ENCODE results near the gene KRTAP10-6. TPM values are rescaled to one million over a fixed set of nuclear protein-coding genes. Genes with fewer than 3 reads are reported as not detected.

Gene KRTAP10-6
- total and polyA plus RNA-seq, 2 of the 8 experiments (the other 6 are each of a cell fraction or from before 2014, with no cell fraction given) = 0.12 TPM; not detected in 1

GRCh38 chr21:44544566-44544965 is 47.7 kb downstream of the KRTAP10-6 start:
- Histone ChIP-seq H3K36me3 (ENCODE audit: control insufficient read depth in 2 of 4, insufficient read depth in 4 of 4, low read length in 3 of 4) (no peaks in the 10 kb centered on the region), H3K23ac (ENCODE audit: insufficient read length) (no peak overlapping the region), H3K56ac (replicated peaks; ENCODE audit: insufficient read length, low read depth, low read length) (no peak overlapping the region), H2BK12ac (ENCODE audit: low read depth, low read length) (no peak overlapping the region), H3K27me3 (replicated peaks in 1 of 4; ENCODE audit: control insufficient read depth in 3 of 4, extremely low read depth in 1 of 4, insufficient read depth in 3 of 4, low read length in 3 of 4) (no peaks in the 10 kb centered on the region), H3K4me1 (replicated peaks in 1 of 4; ENCODE audit: control insufficient read depth in 3 of 4, insufficient read depth in 4 of 4, low read length in 3 of 4) (peaks cover 6 to 21% (median 9%) of the 10 kb centered on the region in 4 experiments), H3K27ac (ENCODE audit: low read depth, low read length) (no peak overlapping the region), H3K4ac (replicated peaks; ENCODE audit: insufficient read length, low read depth, low read length) (no peak overlapping the region), H2BK15ac (ENCODE audit: low read length) (no peak overlapping the region), H4K91ac (replicated peaks; ENCODE audit: insufficient read length, low read length) (no peak overlapping the region), H3K14ac (ENCODE audit: insufficient read length) (no peak overlapping the region), H3K79me1 (ENCODE audit: low read depth, low read length) (no peaks in the 10 kb centered on the region), H4K8ac (ENCODE audit: extremely low read depth, insufficient read depth, low read length) (no peak overlapping the region), H2AK5ac (ENCODE audit: low read depth, low read length) (no peak overlapping the region), H3K79me2 (ENCODE audit: control insufficient read depth in 1 of 2, insufficient read depth in 2 of 2, low read length in 2 of 2) (no peaks in the 10 kb centered on the region), H3K4me3 (ENCODE audit: extremely low read depth in 1 of 4, insufficient read depth in 2 of 4, low read depth in 3 of 4, low read length in 4 of 4) (no peak overlapping the region), H3K4me2 (ENCODE audit: insufficient read depth in 1 of 2, low read depth in 2 of 2, low read length in 2 of 2) (no peak overlapping the region), H2BK20ac (ENCODE audit: low read length) (no peak overlapping the region), H3K9me3 (ENCODE audit: insufficient read depth in 2 of 2, low read depth in 1 of 2, low read length in 1 of 2) (peaks cover 3 to 4% of the 10 kb centered on the region in 2 experiments; a peak in 1 of 4 replicates), H4K20me1 (replicated peaks in 1 of 2; ENCODE audit: control insufficient read depth in 1 of 2, insufficient read depth in 2 of 2, low read length in 2 of 2) (no peaks in the 10 kb centered on the region), H3K18ac (ENCODE audit: extremely low read depth, low read length) (no peak overlapping the region), H3K23me2 (ENCODE audit: low read depth, low read length) (no peaks in the 10 kb centered on the region), H3K9ac (replicated peaks in 1 of 4; ENCODE audit: extremely low read depth in 1 of 4, low read depth in 3 of 4, low read length in 3 of 4) (no peak overlapping the region), H2AFZ (ENCODE audit: low read length) (no peak overlapping the region), H2BK120ac (replicated peaks; ENCODE audit: low read depth, low read length) (no peak overlapping the region), H2BK5ac (ENCODE audit: low read depth, low read length) (no peak overlapping the region), H4K5ac (ENCODE audit: insufficient read length, low read depth, low read length) (no peak overlapping the region)
- ChIA-PET CTCF (ENCODE audit: partially characterized antibody) (interaction anchor here (0.7 kb wide), 1 partner anchor 373 kb away, joined by 5 read pairs; no protein-coding TSS in a partner anchor), POLR2A (ENCODE audit: partially characterized antibody) (interaction anchor here (0.9 kb wide), 1 partner anchor 328 kb away, joined by 3 read pairs; no protein-coding TSS in a partner anchor)
- DNase-seq (ENCODE audit: low read depth in 1 of 2, low spot score in 2 of 2) (no peak), FAIRE-seq (no peak)
- 64% methylated on average over 3 of the region's 3 CpGs; no CpG with 5 or more reads in 1 of the 2 experiments for WGBS, 2 experiments (ENCODE audit: extremely low coverage in 1 of 2, insufficient coverage in 1 of 2, insufficient read length in 1 of 2, insufficient replicate concordance in 2 of 2, low coverage in 1 of 2, low lambda C conversion rate in 2 of 2, missing lambda C conversion rate in 1 of 2)
- TF ChIP-seq ZNF274 (IDR thresholded peaks at IDR 0.05; ENCODE audit: borderline replicate concordance, extremely low read depth, low read length) (no peak), TAF7 (optimal IDR thresholded peaks at IDR 0.05; ENCODE audit: borderline replicate concordance, low read depth, low read length) (no peak), POU5F1 (IDR thresholded peaks at IDR 0.05; ENCODE audit: low read depth, low read length) (no peak), SP2 (IDR thresholded peaks at IDR 0.05; ENCODE audit: low read length) (no peak), BRCA1 (IDR thresholded peaks at IDR 0.05; ENCODE audit: low read depth, low read length) (no peak), SUZ12 (IDR thresholded peaks at IDR 0.05; ENCODE audit: low read length) (no peak), ASH2L (IDR thresholded peaks at IDR 0.05; ENCODE audit: low read length) (no peak), RNF2 (IDR thresholded peaks at IDR 0.05; ENCODE audit: borderline replicate concordance, low read depth, low read length, missing control alignments, poor library complexity, severe bottlenecking) (no peak), RBBP5 (IDR thresholded peaks at IDR 0.05; ENCODE audit: borderline replicate concordance, low read depth, low read length) (no peak), SP4 (IDR thresholded peaks at IDR 0.05; ENCODE audit: low read length) (no peak), TBP (IDR thresholded peaks at IDR 0.05; ENCODE audit: low read depth, low read length) (no peak), NRF1 (IDR thresholded peaks at IDR 0.05; ENCODE audit: low read depth, low read length) (no peak), PHF8 (conservative IDR thresholded peaks at IDR 0.05; ENCODE audit: low read depth, low read length) (no peak), EZH2 (IDR thresholded peaks at IDR 0.05; ENCODE audit: low read depth, low read length, severe bottlenecking) (no peak)
